ENCODE results near the gene ZCCHC18.
"Not testable (repeated sequence)": the region's sequence is repeated elsewhere in the genome, so short reads cannot be mapped to it uniquely, and the experiment has no call there.

ZCCHC18 gene

GRCh38 chrX:104112326-104112951 lies at the start of gene ZCCHC18:
Gene ZCCHC18 (plus strand): TSS chrX:104112523. CDS start chrX:104114112, 1,589 bp downstream.
- DNase-seq, result peak; percentile 77

DNA sequence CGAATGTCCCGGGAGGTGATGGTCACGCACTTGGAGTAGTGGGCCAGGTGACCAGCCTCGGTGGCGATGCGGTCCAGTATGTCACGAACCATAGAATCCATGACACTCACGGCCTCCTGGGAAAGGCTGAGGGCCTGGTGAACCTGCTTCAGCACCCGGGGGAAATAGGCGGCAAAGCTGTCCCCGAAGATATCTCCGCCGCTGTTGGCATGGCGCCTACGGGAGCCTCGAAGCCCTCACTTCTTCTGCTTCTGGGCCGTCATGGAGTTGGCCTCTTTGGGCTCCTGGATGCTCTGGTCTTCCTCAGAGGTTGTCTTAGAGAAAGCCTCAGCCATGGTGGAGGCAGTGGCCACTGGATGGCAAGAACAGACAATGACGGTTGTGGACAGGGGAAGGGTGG lies 49.7 kb upstream of the ZCCHC18 start:
- not testable (repeated sequence) for DNase-seq

DNA sequence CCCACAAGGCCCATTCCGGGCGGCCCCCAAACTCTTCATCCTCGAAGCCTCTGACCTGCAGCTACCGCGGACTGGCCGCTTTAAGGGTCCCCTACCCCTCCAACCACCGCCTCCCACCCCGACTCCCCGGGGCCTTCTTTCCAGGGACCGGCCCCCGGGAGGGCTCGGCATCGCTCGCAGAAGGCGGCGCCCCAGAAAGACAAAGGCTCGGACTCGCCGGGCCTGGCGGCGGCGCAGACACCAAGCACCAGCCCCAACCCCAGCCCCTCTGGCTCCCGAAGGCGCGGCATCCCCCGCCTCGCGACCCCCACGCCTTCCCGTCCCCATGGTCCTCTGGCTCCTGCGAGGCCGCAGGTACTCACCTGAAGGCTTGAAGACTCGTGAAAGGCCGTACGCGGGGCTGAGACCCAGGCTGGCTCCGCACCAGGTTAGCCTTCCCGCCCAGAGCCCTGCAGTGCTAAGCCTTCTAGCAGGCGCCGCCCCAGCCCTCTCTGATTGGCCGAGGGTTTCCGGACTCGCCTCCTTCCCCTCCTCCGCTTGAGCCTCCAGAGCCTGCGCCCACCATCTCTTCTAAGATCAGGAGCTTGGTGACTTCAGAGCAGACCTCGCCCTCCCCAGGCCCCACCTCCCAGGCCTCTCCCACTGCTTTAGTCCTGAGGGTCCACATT lies 36.4 kb upstream of the ZCCHC18 start, which contains the start of gene TMSB15C:
Gene TMSB15C (minus strand): TSS at position 459 of the 668 bp plus-strand sequence.
- not testable (repeated sequence) for DNase-seq

- not testable (repeated sequence) for DNase-seq
These were observed 34.5 kb upstream of the ZCCHC18 start for GRCh38 chrX:104077854-104078253.

- no peak for DNase-seq
These were observed 28.3 kb upstream of the ZCCHC18 start for GRCh38 chrX:104084063-104084462.

GRCh38 chrX:104084534-104085277 lies 27.6 kb upstream of the ZCCHC18 start:
- no peak for DNase-seq

DNA sequence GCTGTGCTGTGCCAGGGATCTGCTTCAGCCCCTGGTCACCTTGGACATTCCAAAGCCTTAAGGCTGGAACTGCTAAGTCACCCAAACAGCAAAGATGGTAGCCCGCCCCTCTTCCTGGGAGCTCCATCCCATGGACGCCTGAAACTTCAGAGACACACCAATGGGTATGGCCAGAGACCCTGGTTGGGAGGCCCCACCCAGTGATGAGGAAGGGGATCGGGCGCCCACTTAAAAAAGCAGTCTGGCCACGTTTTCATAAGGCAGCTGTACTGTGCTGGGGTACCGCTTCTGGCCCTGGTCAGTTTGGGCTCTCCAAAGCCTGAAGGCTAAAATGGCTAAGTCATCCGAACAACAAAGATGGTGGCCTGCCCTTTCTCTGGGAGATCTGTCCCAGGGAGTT lies 26.8 kb upstream of the ZCCHC18 start:
- DNase-seq, result no peak

DNA sequence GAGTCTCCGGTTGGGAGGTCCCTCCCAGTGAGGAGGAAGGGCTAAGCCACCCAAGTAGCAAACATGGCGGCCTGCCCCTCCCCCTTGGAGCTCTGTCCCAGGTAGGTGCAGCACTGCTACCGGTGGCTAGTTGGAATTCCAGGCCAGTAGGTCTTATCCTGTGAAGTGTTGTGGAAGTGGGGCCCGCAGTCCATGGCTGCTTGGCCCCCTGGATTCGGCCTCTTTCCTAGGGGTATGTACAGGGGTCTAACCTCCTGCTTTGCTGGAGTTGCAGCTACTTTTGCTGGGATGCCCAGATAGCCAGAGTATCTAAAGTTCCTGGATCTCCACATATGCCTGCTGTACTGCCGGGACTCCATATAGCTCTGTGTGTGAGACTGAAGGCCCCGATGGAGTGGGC lies 26.4 kb upstream of the ZCCHC18 start:
- no peak for DNase-seq

GRCh38 chrX:104098151-104098808 lies 14.0 kb upstream of the ZCCHC18 start:
- peak; percentile 37 for DNase-seq

DNA sequence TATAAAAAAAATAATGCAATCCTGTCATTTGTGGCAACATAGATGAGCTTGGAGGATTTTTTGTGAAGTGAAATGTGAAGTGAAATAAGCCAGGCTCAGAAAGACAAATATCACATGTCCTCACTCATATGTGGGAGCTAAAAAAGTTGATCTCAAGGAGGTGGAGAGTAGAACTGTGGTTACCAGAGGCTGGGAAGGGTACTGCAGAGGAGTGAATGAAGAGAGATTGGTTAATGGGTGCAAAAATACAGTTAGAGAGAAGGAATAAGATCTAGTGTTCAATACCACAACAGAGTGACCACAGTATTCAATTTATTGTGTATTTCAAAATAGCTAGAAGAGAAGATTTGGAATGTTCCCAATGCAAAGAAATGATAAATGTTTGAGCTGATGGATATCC lies 13.4 kb upstream of the ZCCHC18 start:
- DNase-seq, result no peak

DNA sequence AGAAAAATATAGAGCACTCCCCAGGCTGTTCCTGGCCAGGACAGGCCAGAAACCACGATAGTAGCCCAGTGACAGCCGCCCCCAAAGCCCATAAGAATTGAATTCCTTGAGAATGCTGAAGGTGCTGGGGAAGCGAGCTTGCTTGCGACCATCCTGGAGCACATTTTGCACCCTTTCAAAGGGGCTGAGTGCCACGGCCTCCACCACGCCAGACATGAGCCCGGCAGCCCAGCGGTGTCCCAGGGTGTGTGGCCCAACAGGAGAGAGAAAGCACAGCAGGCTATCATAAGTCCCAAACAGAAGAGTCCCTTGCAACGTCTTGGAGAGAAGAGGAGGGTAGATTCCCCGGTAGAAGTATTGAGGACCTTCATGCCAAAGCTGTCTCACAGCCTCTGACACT lies 7.6 kb upstream of the ZCCHC18 start:
- DNase-seq, result no peak

DNA sequence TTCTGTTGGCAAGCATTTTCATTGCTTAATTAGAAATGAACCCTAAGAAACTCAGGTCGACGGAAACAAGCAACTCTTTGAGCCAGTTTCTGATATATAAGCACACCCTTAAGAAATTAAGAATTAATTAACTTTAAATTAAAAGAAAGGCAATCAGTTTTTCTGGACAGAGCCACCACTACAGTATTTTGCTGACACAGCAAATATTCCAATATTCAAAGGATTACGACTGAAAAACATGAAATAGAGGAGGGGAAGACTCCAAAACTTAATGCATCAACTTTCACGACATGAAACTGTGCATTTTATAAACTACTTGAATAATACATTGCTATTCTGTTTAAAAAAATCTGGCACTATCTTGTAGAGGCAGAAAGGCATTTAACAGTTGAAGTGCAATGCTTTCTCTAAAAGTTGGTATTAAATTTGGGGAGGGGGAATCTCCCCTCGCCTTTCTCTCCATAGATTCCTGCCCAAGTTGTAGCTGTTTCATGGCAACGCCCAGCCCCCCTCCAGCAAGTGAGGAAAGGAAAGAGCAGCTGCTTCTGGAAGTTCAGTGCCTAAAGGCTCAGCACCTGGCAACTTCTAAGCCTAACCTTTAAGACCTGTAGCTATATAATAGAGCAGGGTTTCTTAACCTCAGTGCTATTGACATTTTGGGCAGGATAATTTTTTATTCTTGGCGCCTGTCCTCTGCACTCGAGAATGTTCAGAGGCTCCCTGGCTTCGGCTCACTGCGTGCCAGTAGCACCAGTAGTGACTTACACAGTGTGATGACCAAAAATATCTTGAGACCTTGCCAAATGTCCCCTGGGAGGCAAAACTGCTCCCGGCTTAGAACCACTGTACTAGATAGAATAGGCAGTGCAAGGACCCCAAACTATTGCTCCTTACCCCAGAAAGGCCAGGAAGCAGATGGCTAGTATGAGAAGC lies 6.7 kb upstream of the ZCCHC18 start:
- DNase-seq, result no peak

DNA sequence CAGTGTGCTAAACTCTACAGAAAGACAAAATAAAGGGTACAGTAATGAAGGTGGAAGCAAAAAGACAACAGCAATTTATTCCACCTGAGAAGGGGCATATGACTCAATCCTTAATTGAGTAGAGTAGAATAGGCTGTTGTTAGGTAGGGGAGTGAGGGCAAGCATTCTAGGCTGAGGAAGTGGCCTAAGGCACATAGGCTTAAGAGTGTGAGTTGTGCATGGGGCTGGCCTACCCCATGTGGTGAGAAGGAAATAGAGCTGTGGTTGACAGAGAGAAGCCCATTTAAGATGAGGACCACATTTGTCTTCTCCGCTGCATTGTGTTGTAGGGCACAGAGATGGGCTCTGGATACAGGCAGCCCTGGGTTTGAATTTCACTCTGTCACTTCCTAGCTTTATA lies 3.4 kb upstream of the ZCCHC18 start:
- DNase-seq, result no peak

DNA sequence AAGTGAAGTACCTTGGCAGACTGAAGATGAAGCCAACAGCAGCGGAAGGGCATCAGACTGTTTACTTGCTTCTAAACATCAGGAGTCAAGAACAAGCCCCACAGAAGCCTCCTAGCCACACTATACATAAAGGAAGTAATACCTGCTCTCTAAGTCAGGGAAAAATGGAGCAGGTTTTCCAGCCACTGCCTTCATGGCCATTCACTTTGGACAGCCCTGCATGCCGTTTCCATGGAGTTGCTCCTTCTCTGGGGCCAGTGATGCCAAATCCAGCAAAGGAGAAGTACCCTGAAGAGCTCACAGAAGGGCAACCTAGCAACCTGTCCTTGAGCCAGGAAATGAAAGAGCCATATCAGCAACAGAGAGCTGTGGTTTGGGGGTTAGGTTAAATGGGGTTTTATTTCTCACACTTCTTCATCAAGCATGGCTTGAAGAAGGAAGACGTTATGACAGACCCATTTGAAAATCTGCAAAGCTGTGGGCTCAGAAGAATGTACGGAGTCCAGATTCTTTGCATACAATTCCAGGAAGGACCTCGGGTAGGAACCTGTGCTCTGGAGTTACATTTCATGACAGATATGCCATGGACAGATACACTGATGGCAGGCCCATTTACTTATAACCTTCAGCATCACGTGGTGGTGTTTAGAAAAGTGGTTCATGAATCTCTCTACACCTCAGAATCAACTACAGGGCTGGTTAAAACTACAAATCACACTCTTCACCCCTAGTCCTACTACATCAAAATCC lies 1.7 kb upstream of the ZCCHC18 start:
- DNase-seq, result not testable (repeated sequence)

DNA sequence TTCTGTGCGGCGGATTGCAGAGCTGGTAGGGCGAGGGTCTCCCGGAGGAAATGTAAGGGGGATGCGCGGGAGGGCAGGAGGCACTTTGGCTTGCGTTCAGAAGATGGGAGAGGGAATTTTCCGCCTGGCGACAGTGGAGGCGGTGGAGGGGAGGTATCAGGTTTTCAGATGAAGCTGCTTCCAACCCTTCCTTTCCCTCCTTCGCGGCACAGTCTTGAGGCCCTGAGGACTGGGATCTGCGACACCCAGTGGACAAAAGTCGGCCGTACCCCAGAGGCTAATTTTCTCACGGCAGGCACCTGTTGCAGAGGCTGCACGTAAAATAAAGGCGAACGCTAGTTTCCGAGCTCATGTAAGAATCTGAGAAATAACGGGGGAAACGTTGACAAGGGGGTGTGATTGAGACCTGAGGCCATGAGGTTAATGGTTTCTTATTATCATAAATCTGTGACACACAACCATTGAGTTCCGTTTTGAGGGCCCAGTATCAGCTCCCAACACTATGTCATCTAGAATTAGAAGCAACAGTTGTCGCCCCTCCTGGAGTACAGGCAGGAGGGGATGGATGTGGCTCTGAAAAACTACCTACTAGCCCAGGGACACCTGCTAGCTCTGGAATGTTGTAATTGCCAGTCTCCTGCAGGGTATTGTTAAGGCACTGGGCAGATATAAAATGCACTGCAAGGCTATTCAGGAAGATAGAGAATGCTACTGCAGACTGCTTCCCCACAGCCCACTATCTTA lies 1.1 kb downstream of the ZCCHC18 start:
- DNase-seq, result peak; percentile 71

DNA sequence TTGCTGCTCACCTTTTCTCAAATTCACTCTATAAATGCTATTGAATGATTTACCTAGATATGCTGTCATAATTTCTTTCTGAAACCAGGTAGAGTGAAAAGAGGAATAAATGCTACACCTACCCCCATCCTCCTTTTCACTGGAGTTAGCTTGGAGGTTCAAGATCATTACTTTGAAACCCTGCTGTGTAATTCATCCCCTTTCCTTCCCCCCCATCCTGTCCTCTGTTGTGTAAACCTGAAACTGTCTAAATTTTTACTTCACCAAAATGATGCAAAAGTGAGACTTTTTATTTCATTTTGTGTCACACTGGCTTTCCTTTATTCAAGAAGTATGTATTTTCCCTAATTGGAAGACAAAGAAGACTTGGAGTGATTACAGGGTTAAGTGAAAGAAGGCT lies 5.4 kb downstream of the ZCCHC18 start:
- DNase-seq, result no peak

DNA sequence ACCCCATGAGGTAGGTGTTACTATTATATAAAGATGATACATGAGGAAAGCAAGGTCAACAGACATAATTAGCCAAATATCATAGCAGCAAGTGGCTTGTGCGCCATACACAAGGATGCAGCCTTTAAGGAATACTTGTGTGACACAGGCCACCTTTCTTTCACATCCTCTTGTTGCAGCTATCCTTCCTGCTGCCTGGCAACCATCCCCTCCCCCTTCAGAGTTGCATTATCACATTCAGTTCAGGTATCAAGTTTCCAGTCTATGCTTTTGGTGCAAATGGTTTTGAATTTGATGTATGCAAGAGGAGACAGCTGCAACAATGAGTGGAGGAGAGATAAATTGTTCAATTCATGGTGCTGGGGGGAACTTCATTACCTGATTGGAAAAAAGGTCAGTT lies 6.4 kb downstream of the ZCCHC18 start:
- DNase-seq, result peak; percentile 39

- DNase-seq, result no peak
These were observed 10.5 kb downstream of the ZCCHC18 start for GRCh38 chrX:104122829-104123228.

- DNase-seq, result no peak
These were observed 14.5 kb downstream of the ZCCHC18 start for GRCh38 chrX:104126856-104127255.

DNA sequence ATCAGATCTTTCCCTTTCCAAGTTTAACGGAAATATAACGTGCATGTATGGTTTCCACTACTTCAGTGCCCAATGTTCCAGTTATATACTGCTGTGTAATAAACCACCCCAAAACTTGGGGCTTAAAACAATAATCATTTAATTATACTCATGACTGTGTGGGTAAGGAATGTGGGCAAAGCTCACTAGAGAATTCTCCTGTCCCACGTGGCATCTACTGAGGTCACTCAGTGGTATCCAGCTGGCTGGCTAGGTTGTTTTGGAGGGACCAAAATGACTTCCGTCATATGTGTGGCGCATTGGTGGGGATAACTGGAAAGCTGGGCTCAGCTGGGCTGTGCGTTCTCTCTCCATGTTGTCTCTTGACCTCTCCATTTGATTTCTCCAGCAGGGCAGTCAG lies 18.5 kb downstream of the ZCCHC18 start:
- no peak for DNase-seq

Data from COR-L47 (cell line).